ENCODE data around the gene AMFR. TPM values are rescaled to one million over a fixed set of nuclear protein-coding genes. Genes with fewer than 3 reads are reported as not detected.

Gene AMFR
- total and polyA plus RNA-seq, 4 donors, result 122 to 239 (median 129) TPM

DNA sequence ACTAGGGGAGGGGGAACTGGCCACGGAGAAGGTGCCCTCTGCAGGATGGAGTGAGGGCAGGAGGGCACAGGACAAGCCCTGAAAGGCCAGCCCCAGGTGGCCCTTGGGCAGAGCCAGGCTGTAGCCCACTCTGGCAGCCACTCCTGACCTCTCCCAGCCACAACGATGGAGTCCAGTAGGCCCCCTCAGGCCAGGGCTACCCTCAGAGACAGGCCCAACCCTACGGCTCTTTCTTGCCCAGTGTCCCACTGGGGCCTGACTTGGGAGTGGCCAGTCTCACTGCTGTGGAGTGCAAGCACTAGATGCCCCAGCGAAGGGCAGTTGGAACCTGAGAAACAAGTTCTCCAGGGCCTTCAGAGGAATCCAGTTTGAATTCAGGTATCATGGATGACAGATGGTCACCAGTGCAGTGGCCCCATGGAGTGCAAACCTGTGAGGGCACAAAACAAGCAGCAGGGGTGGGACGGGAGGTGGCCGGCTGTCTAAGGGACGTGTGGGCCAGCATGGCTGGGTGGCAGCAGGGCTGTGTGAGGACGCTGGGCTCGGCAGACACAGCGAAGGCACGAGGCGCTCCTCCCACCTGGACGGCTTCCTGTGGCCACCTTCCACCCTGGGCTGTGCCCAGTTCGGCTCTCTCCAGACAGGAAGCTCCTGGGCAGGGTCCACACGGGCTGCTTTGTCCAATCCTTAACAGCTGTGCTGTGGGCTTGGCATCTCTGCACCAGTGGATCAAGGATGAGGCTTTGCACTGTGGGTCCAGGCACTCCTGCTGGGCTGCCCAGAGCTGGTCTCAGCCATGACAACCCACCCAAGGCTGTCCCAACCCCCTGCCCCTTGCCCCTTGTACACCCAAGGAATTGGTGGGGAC lies 72.1 kb downstream of the AMFR start:
- peaks cover 24% of the 10 kb centered on the region for H3K4me1 ChIP-seq (ENCODE audit: control insufficient read depth, insufficient read depth, low read length)
- H3K27ac ChIP-seq (ENCODE audit: low read depth, low read length), result no peak overlapping the region
- WGBS (ENCODE audit: insufficient coverage), result 87% methylated on average over 15 of the region's 15 CpGs
- H3K27me3 ChIP-seq (ENCODE audit: control insufficient read depth, insufficient read depth, low read length), result no peaks in the 10 kb centered on the region
- H3K36me3 ChIP-seq (ENCODE audit: control insufficient read depth, insufficient read depth, low read length), result peaks cover 72% of the 10 kb centered on the region
- H3K4me3 ChIP-seq (ENCODE audit: low read depth, low read length), result no peak overlapping the region
- no peaks in the 10 kb centered on the region for H3K9me3 ChIP-seq (ENCODE audit: control insufficient read depth, insufficient read depth, low read length)
- DNase-seq (ENCODE audit: low read depth in 4 of 6, low spot score in 6 of 6), result no peak

GRCh38 chr16:56352351-56353053 lies 72.8 kb downstream of the AMFR start:
- Histone ChIP-seq H3K9me3 (ENCODE audit: control insufficient read depth, insufficient read depth, low read length) (no peaks in the 10 kb centered on the region), H3K27me3 (ENCODE audit: control insufficient read depth, insufficient read depth, low read length) (no peaks in the 10 kb centered on the region), H3K4me1 (ENCODE audit: control insufficient read depth, insufficient read depth, low read length) (peaks cover 17% of the 10 kb centered on the region), H3K4me3 (ENCODE audit: low read depth, low read length) (no peak overlapping the region), H3K27ac (ENCODE audit: low read depth, low read length) (no peak overlapping the region), H3K36me3 (ENCODE audit: control insufficient read depth, insufficient read depth, low read length) (peaks cover 74% of the 10 kb centered on the region)
- 79% methylated on average over 7 of the region's 7 CpGs for WGBS (ENCODE audit: insufficient coverage)
- no peak for DNase-seq (ENCODE audit: low read depth in 4 of 6, low spot score in 6 of 6)

DNA sequence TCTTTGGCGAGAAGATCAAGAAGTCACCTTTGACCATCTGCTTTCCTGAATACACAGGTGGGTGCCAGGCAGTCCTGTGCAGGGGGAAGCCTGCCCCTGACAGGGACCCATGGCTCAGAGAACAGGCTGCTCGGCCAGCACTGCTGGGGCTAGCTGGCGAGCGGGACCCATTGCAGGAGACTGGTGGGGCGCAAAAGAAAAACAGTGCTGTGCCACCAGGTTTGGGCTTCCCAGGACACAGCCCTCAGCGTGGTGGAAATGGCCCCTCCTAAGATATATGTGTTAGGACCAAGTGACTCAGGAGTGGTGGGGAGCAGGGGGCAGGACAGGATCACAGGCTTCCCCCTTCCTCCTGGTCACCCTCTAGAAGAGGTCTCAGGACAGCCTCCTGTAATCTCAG lies 73.9 kb downstream of the AMFR start:
- peaks cover 83% of the 10 kb centered on the region for H3K36me3 ChIP-seq (ENCODE audit: control insufficient read depth, insufficient read depth, low read length)
- H3K4me3 ChIP-seq (ENCODE audit: low read depth, low read length), result no peak overlapping the region
- no peaks in the 10 kb centered on the region for H3K9me3 ChIP-seq (ENCODE audit: control insufficient read depth, insufficient read depth, low read length)
- WGBS (ENCODE audit: insufficient coverage), result 85% methylated on average over 6 of the region's 6 CpGs
- peaks cover 10% of the 10 kb centered on the region for H3K4me1 ChIP-seq (ENCODE audit: control insufficient read depth, insufficient read depth, low read length)
- H3K27me3 ChIP-seq (ENCODE audit: control insufficient read depth, insufficient read depth, low read length), result no peaks in the 10 kb centered on the region
- H3K27ac ChIP-seq (ENCODE audit: low read depth, low read length), result no peak overlapping the region
- DNase-seq (ENCODE audit: low read depth in 4 of 6, low spot score in 6 of 6), result no peak

- H3K27me3 ChIP-seq (ENCODE audit: control insufficient read depth, insufficient read depth, low read length), result no peaks in the 10 kb centered on the region
- 83% methylated on average over 20 of the region's 22 CpGs for WGBS (ENCODE audit: insufficient coverage)
- H3K27ac ChIP-seq (ENCODE audit: low read depth, low read length), result no peak overlapping the region
- no peak overlapping the region for H3K4me3 ChIP-seq (ENCODE audit: low read depth, low read length)
- H3K36me3 ChIP-seq (ENCODE audit: control insufficient read depth, insufficient read depth, low read length), result peaks cover 86% of the 10 kb centered on the region
- DNase-seq (ENCODE audit: low read depth in 4 of 6, low spot score in 6 of 6), result no peak
- peaks cover 3% of the 10 kb centered on the region for H3K4me1 ChIP-seq (ENCODE audit: control insufficient read depth, insufficient read depth, low read length)
- no peaks in the 10 kb centered on the region for H3K9me3 ChIP-seq (ENCODE audit: control insufficient read depth, insufficient read depth, low read length)
These were observed 74.6 kb downstream of the AMFR start for GRCh38 chr16:56350491-56351405.

DNA sequence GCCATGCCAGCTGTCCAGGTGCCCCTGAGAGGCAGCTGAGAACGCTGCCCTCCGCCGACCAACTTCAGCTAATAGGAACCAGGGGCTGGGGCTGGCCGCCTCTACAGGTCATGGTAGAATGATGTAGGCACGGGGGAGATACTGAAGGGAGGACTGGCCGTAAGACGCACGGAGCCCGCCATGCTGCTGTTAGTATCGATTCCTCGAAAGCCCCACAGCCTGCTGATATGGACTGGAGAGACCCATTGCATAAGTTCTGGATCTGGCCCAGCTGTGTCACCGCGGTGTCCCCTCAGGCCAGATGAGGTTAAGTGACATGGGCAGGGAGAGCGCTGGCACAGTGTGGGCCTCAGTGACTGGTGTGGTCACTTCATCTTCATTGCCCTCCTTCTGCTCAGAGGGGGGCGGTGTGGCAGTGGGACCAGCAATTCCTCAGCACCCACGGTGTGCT lies 75.6 kb downstream of the AMFR start:
- Histone ChIP-seq H3K27ac (ENCODE audit: low read depth, low read length) (no peak overlapping the region), H3K9me3 (ENCODE audit: control insufficient read depth, insufficient read depth, low read length) (no peaks in the 10 kb centered on the region), H3K27me3 (ENCODE audit: control insufficient read depth, insufficient read depth, low read length) (no peaks in the 10 kb centered on the region), H3K4me1 (ENCODE audit: control insufficient read depth, insufficient read depth, low read length) (no peaks in the 10 kb centered on the region), H3K36me3 (ENCODE audit: control insufficient read depth, insufficient read depth, low read length) (peaks cover 91% of the 10 kb centered on the region), H3K4me3 (ENCODE audit: low read depth, low read length) (no peak overlapping the region)
- no peak for DNase-seq (ENCODE audit: low read depth in 4 of 6, low spot score in 6 of 6)
- WGBS (ENCODE audit: insufficient coverage), result 89% methylated on average over 13 of the region's 16 CpGs

DNA sequence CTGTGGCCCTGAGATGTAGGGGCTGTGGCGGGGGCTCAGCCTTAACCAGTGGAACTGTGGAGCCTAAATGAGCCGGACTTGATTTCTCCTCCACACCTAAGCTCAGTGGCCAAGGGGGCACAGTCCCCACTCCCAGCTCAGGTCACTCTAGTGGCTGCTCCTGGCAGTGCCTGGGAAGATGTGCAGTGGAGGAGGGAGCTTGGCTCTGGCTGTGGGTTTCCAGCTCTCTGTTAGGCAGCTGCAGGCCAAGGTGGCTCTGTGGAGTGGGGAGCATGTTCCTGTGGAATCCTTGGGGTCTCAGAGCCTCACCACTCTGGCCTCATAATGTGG lies 76.3 kb downstream of the AMFR start:
- Histone ChIP-seq H3K4me3 (ENCODE audit: low read depth, low read length) (no peak overlapping the region), H3K9me3 (ENCODE audit: control insufficient read depth, insufficient read depth, low read length) (no peaks in the 10 kb centered on the region), H3K27me3 (ENCODE audit: control insufficient read depth, insufficient read depth, low read length) (no peaks in the 10 kb centered on the region), H3K4me1 (ENCODE audit: control insufficient read depth, insufficient read depth, low read length) (no peaks in the 10 kb centered on the region), H3K36me3 (ENCODE audit: control insufficient read depth, insufficient read depth, low read length) (peaks cover 98% of the 10 kb centered on the region), H3K27ac (ENCODE audit: low read depth, low read length) (no peak overlapping the region)
- no peak for DNase-seq (ENCODE audit: low read depth in 4 of 6, low spot score in 6 of 6)
- 100% methylated on average over 1 of the region's 2 CpGs for WGBS (ENCODE audit: insufficient coverage)

DNA sequence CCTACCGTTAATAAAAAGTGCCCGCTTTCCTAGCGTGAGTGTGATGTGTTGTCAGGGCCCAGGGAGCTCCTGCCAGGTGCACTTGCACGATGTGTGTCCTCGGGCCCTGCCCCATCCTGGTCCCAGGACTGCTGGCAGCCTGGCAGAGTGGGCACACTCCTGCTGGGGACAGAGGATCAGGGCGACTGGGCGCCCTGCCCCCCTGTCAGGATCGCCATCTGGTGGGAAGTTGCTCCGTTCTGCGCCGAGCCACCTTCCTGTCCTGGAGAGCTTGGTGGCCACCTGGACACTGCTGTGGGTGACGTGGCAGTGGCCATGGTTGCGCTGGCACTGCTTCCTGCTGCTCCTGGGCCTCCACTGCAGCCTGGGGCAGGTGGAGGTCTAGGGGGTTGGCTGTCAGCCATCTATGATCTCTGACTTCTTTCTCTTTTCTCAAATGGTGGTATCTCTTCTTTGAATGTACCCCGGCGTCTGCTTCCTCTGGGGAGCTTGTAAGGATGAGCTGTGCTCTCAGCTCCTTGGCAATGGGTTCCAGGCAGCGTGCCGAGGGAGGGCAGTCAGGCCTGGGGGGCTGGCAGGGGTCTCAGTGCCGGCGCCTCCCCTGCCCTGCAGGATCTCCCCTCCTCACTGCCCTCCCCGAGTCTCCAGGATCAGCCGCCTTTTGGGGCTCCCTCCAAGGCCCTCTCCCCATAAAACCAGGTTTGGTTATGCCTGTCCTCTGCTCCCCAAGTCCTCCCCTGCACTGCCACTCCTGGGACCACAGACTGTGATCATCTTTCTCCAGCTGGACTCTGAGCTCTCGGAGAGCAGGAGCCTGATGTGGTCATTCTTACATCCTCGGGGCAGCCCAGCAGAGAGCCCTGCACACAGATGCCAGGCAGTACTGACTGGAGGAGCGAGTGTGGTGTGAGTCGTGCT lies 76.9 kb downstream of the AMFR start:
- no peak overlapping the region for H3K27ac ChIP-seq (ENCODE audit: low read depth, low read length)
- no peaks in the 10 kb centered on the region for H3K4me1 ChIP-seq (ENCODE audit: control insufficient read depth, insufficient read depth, low read length)
- H3K9me3 ChIP-seq (ENCODE audit: control insufficient read depth, insufficient read depth, low read length), result no peaks in the 10 kb centered on the region
- H3K4me3 ChIP-seq (ENCODE audit: low read depth, low read length), result no peak overlapping the region
- 76% methylated on average over 23 of the region's 25 CpGs for WGBS (ENCODE audit: insufficient coverage)
- H3K27me3 ChIP-seq (ENCODE audit: control insufficient read depth, insufficient read depth, low read length), result no peaks in the 10 kb centered on the region
- no peak for DNase-seq (ENCODE audit: low read depth in 4 of 6, low spot score in 6 of 6)
- peaks cover 98% of the 10 kb centered on the region for H3K36me3 ChIP-seq (ENCODE audit: control insufficient read depth, insufficient read depth, low read length)

DNA sequence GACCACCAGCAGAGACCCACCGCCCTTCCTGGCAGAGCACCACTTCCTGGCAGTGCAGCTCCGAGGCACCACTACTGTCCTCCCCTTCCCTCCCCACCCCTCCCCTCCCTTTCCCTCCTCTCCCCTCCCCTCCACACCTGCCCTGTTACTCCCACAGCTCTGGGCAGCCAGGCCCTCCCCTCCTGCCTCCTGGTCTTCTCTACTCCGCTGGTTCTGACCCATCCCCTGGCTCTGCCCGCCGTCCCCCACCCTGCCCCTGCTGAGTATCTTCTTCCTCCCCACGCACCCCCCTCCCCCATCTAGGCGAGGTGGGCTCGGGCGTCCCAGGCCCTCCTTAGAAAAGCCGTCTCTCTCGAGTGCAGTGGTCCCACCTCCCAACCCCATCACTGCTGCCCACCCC lies 77.7 kb downstream of the AMFR start:
- Histone ChIP-seq H3K4me1 (ENCODE audit: control insufficient read depth, insufficient read depth, low read length) (no peaks in the 10 kb centered on the region), H3K36me3 (ENCODE audit: control insufficient read depth, insufficient read depth, low read length) (peaks cover 97% of the 10 kb centered on the region), H3K27ac (ENCODE audit: low read depth, low read length) (no peak overlapping the region), H3K9me3 (ENCODE audit: control insufficient read depth, insufficient read depth, low read length) (no peaks in the 10 kb centered on the region), H3K4me3 (ENCODE audit: low read depth, low read length) (no peak overlapping the region), H3K27me3 (ENCODE audit: control insufficient read depth, insufficient read depth, low read length) (no peaks in the 10 kb centered on the region)
- DNase-seq (ENCODE audit: low read depth in 4 of 6, low spot score in 6 of 6), result no peak
- 45% methylated on average over 3 of the region's 11 CpGs for WGBS (ENCODE audit: insufficient coverage)

DNA sequence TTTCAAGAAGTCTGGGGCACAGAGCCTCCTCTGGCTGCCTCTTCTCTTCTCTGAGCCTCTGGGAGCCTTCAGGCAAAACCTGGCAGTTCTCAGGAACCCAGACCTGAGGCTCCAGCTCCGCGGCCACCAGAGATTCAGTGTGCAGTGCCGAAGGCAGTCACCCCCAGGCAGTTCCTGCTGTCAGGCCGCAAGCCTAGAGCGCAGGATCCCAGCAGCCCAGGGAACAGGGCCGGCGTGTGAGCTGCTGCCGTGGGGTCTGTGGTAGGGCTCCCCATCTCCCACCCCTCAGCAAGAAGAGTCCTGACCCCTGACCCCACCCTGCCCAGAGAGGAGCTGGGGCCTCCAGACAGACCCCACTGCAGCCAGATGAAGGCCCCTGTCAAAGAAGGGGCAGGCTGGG lies 78.2 kb downstream of the AMFR start:
- WGBS (ENCODE audit: insufficient coverage), result 61% methylated on average over 7 of the region's 8 CpGs
- no peak for DNase-seq (ENCODE audit: low read depth in 4 of 6, low spot score in 6 of 6)
- Histone ChIP-seq H3K4me3 (ENCODE audit: low read depth, low read length) (no peak overlapping the region), H3K4me1 (ENCODE audit: control insufficient read depth, insufficient read depth, low read length) (no peaks in the 10 kb centered on the region), H3K36me3 (ENCODE audit: control insufficient read depth, insufficient read depth, low read length) (peaks cover 99% of the 10 kb centered on the region), H3K27ac (ENCODE audit: low read depth, low read length) (no peak overlapping the region), H3K9me3 (ENCODE audit: control insufficient read depth, insufficient read depth, low read length) (no peaks in the 10 kb centered on the region), H3K27me3 (ENCODE audit: control insufficient read depth, insufficient read depth, low read length) (no peaks in the 10 kb centered on the region)
